Erythroblast (primary cell): Measurements from ENCODE around the gene GUCD1.
"Not testable (repeated sequence)": the region's sequence is repeated elsewhere in the genome, so short reads cannot be mapped to it uniquely, and the experiment has no call there.

Source experiments
- DNase-seq, 2 experiments: peaks; one replicate each; lab custom pipeline; 2025; lab: John Stamatoyannopoulos, UW
- GATA1 ChIP-seq: IDR thresholded peaks from 2 replicates; pipeline ENCODE4 v1.6.1; 2011; ENCODE audit warnings: low read depth, mild to moderate bottlenecking, control low read depth, low read length, moderate library complexity
- POLR2A ChIP-seq: IDR thresholded peaks from 2 replicates; pipeline ENCODE4 v1.6.1; 2011; ENCODE audit warnings: mild to moderate bottlenecking, low read length

Gene GUCD1

DNA sequence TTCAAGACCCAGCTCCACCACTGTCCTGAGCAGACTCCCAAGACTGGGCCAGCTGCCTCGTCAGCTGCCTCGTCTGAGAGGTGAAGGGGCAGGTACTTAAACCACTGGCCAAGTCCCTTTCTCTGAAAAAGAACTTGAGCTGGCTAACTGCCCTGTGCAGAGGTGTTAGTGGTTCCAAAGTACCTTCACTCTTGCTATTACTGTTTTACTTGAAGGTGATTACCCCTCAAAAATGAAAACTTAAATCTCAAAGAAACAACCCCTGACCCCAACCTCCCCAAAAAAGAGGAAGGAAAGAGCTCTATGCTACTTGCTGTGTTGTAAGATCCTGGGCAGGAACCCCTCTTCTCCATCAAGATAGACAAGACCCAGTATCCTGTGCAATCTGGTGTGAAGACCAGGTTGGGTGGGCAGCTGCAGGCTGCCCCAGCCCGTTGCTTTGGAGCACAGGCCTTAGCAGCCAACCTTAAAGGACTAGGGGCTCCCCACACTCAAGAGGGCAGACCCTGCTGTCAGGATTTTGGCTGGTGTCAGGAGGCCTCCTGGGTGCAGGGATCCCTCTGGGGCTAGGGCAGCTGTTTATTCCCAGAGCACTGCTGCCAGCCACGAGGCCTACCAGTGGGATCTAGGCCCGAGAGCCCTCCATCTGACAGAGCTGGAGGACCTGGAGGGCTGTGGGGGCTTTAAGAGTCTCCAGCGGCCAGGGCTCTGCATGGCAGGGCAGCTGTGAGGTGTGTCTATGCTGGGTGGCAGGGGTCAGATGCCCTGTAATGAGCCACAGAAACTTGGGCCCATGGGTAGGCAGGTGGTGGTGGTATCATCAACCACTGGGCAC, 13.0 kb downstream of the GUCD1 start:
- TF ChIP-seq POLR2A, result no peak
- no peak for TF ChIP-seq GATA1
- no peak for DNase-seq

DNA sequence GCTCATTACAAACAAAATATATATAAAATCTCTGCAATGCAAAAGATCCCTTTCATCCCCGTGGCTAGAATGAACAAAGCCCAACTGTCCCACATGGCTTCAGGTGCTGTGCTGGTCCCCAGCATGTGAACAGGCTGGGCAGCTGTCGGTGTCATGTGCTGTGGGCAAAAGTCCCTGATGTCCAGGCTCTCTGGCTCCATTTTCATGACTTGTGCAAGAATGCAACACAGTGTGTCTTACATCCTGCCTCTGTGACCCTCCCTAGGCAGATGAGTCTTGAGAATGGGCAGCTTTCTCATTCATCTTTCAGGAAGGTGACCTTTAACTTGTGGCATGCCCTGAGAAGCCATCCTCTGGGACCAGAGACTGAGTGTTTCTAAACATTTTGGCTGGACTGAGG, 14.5 kb downstream of the GUCD1 start:
- no peak for TF ChIP-seq GATA1
- TF ChIP-seq POLR2A, result no peak
- DNase-seq, result no peak

DNA sequence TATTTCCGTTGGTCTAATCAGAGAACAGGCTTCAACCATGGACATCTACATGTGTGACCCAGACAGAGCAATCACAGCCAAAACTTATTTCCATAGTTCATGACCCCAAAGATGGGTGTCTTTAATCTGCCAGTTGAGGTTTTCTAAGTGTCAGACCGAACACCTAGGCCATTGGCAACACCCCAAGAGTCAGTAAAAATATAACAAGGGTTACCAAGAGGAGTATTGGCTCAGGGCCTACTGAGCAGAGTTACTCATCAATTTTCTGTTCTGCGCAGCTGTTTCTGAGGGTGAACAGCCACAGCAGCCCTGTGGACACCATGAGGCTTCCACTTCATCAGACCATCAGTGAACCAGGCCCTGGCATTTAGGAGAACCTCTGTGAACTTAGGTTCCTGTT, 18.8 kb downstream of the GUCD1 start:
- no peak for DNase-seq
- no peak for TF ChIP-seq GATA1
- TF ChIP-seq POLR2A, result no peak

DNA sequence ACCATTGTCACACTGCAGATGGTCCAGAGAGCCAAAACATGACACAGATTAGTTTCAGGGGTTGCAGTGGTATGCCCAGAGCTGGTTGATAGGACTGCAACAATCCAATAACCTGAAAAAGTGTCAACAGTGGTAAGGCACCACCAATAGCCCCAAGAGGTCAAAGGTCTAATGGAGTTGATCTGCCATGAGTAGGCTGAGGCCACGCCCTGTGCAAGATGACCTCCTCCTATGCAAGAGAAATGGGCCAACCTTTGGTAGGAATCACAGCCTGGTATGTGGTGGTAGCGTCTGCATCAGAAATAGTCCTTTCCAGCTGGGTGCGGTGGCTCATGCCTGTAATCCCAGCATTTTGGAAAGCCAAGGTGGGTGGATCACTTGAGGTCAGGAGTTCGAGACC, 19.6 kb downstream of the GUCD1 start:
- TF ChIP-seq POLR2A (no peak), GATA1 (no peak)
- DNase-seq, result no peak

DNA sequence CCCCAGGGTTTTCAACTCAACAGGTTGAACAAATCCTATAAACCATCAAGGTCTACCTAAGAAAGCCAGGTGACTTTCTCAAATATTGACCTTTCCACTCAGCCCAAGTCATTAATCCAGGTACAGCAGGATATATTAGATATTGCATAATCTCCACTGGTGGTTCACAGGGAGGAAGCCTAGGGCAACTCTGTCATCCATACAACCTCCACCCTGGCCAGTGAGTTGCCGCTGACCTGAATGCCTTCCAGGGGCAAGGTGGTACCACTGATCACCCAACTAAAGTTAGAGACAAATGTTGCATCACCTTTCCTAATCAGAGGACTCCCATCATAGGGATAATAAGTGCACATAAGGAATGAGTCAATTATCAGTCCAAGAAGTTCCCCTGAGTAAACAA, 22.9 kb downstream of the GUCD1 start:
- DNase-seq, result no peak

DNA sequence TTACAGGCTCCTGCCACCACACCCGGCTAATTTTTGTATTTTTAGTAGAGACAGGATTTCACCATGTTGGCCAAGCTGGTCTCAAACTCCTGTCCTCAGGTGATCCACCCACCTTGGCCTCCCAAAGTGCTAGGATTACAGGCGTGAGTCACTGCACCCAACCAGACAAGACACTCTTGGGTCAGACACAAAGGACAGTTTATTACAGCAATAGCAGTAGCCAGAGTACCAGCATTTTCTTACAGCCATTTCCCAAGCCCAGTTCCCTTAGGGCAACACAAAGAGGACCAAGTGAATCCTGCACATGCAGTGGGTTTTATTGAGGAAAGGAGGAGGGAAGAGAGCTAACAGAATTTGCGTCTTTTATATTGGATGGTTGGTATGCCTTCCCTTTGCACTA, 24.0 kb downstream of the GUCD1 start:
- DNase-seq, result not testable (repeated sequence)

More for the DNA sequence above, 22.9 kb downstream of the GUCD1 start:
- TF ChIP-seq GATA1 (no peak), POLR2A (no peak)

DNA sequence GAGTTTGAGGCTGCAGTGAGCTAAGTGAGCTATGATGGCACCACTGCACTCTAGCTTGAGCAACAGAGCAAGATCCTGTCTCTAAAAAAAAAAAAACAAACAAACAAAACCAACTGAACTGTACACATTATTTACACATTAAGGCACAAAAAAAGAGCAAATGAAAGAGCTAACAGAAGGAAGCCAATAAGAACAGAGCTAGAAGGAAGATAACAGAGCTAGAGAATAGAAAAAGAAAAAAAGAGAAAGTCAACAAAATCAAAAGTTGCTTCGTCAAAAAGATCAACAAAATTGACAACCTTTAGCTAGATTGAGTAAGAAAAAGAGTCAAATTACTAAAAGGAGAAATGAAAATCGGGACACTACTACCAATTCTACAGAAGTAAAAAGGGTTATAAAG, 25.0 kb downstream of the GUCD1 start:
- no peak for TF ChIP-seq GATA1
- TF ChIP-seq POLR2A, result no peak
- no peak for DNase-seq

DNA sequence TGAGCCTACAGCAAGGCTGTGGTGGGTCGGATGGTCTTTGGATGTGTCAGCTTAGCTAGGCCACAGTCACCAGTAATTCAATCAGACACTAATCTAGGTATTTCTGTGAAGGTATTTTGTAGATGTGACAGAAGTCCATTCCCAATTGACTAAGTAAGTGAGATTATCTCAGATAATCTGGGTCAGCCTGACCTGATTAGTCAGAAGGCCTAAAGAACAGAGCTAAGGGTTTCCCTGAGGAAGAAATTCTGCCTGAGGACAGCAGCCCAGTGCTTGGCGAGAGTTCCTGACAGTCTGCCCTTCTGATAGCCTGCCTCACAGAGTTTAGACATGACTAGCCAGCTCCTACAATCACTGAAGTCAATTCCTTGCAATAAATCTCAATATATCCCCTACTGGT, 28.7 kb downstream of the GUCD1 start:
- no peak for TF ChIP-seq POLR2A
- TF ChIP-seq GATA1, result no peak
- no peak for DNase-seq

DNA sequence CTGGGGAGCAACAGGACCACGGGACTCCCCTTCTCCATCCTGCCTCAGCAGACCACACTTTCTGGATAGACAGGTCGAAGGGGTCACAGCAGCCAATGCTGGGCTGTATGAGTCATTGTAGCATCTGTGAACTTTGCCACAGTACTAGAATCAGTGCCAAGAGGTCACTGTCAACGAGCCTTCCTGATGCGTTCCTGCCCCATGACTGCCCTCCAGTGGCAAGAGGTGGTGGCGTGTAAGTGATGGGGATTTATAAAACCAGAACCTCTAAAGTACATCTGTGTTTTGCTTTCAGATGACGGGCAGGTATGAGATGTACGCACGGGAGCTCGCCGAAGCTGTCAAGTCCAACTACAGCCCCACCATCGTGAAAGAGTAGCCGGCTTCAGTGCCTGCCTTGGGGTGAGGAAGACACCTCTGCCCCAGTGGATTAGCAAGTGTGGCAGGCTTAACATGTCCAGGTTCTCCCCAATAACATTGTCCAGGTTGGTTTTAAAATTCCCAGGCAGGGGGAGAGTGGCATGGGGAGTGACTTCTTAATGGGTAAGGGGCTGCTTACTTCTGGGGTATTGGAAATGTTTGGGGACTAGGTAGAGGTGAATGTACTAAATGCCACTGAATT, 29.4 kb downstream of the GUCD1 start:
- TF ChIP-seq POLR2A (no peak), GATA1 (no peak)
- DNase-seq, result peak; percentile 83 to 90

DNA sequence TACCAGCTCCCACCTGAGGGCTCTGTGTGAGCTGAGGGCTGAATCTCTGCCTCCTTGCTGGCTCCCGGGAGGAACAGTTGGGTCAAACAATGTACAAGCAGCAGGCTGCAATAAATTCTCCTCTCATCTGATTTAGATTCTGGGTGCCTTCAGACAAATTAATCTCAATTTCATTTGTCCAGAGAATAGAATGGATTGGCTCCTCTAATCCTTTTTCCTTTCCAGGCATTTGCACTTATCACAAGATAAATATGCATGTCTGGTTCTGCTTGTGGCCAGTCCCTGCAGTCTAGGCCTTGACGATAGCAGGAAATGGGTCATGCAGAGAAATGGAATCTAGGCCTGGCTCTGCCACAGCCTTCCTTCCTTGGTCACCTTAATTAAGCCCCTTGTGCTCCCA, 31.1 kb downstream of the GUCD1 start:
- TF ChIP-seq GATA1, result no peak
- no peak for TF ChIP-seq POLR2A
- DNase-seq, result no peak

DNA sequence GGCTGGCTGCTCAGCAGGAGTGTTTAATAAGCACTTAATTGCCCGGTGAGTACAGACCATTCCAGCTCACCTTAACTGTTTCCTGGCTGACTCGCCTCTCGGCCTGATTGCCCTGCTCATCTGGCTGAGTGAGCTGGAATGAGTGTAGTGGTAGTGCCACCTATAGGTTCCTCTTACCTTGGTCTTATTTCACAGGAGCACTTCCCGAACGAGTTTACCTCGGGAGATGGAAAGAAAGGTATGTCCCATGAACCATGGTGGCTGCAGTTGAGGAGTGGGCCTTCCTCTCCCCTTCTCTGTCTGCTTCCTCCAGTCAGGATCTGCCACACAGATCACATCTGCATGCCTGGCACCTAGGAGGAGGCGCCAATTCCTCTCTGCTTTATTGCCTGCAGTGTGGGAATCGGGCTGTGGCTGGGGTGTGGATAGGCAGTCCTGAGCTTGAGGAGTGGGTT, 33.1 kb downstream of the GUCD1 start:
- TF ChIP-seq GATA1, result no peak
- peak; percentile 33 to 56 for DNase-seq

DNA sequence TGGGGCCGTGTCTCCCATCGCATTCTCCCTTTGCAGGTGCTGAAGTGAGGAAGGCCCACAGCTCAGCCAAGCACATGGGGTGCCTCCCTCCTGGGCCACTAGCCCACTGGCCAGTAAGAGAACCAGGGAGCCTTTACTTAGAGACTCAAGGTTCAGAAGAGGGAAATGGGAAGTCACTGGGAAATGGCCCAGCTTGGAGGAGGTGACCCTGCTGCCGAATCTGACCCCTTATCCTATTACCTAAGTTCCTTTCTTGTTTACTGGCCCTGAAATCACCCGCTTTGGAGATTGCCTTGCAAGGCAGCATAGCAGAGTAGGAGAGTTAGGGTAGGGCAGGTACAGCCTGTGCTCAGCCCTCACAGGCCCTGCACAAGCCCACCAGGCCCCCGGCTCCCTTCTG, 35.4 kb downstream of the GUCD1 start:
- TF ChIP-seq GATA1 (no peak), POLR2A (no peak)
- no peak for DNase-seq

DNA sequence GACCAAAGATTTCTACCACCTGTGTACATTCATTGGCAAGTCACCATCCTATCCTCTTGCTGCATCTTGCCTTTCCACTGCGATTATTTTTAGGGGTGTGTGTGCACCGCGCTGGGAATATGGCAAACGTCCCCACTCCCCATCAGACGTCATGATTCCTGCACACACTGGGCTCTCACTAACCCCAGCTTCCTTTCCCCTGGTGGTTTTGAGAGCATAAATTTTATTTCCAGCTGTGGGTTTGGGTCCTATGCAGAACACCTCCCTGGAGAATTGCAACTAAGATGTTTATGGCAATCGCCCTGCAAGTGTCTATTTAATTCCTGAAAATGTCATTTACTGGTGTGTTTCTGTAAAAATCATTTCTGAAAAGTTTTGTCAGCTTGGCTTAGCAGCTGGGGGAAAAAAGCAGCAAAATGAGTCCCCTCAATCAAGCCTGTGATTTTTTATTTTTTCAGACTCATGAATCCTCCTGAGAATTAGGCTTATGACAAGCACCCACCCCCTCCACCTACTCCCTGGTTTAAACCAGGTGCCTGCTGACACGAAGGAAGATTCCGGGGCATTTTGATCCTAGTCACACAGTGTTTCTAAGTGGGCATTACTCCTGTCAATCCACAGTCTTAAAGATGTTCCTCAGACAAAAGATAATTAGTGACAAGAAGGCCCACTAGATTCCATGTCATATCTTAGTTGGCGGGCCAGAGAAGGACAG, 36.0 kb downstream of the GUCD1 start:
- no peak for DNase-seq
- no peak for TF ChIP-seq GATA1
- TF ChIP-seq POLR2A, result no peak

DNA sequence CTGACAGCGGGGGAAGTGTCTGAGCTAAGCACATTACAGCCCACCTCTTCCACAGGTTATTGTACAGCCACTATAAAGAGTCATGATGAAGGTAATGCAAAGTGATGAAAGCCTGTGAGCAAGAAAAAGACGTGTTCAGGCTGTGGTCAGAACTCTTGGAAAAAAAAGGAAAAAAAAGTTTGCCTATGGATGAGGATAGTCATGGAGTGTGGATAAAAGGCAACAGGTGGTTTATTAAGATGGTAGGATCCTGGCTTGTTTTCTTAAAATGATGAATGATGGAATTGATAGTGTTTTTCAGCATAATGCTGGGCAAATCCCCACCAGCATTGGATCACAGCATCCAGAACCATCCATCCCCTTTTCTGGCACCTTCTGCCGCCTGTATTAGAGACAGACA, 36.7 kb downstream of the GUCD1 start:
- DNase-seq, result no peak
- TF ChIP-seq GATA1, result no peak
- TF ChIP-seq POLR2A, result no peak

DNA sequence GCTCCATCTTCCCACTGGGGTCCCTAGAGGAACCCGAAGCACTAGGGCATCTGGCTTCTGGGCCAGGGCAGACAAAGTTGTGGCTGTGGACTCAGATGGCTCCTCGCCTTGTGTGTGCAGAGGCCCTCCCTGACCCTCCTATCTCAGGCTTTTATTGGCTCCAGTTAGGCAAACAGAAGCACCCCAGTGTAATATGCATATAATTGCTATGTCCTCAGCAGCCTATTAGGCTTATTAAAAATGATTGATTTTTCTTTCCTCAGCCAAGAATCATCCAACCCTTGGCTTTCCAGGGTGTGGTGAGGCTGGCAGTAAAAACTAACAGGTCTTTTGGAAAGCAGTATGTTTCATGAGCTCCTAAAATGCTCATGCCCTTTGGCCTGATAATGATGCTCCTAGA, 37.5 kb downstream of the GUCD1 start:
- DNase-seq, result no peak
- TF ChIP-seq GATA1 (no peak), POLR2A (no peak)
